WTC11 (cell line): ENCODE data around the gene RCAN2.

ENCODE experiments used
- CREB1 ChIP-seq: sonication (generic); formaldehyde crosslinking; IDR thresholded peaks from 2 replicates; pipeline ENCODE4 v1.8.0; 2023; ENCODE audit warnings: mild to moderate bottlenecking, missing genetic modification reagents
- SP1 ChIP-seq: sonication (generic); formaldehyde crosslinking; conservative IDR thresholded peaks from 2 replicates; pipeline ENCODE4 v1.8.1; 2022; ENCODE audit warnings: missing genetic modification reagents
- TF ChIP-seq, protein P1 (sequence below): fragments of 250-450 bp; sonication (Bioruptor Pico); IDR thresholded peaks from 2 replicates; pipeline ENCODE4 v1.9.0; 2021; ENCODE audit warnings: moderate library complexity, mild to moderate bottlenecking, inconsistent platforms, borderline replicate concordance
- TF ChIP-seq, protein P2 (sequence below): sonication (generic); formaldehyde crosslinking; IDR thresholded peaks from 2 replicates; pipeline ENCODE4 v1.8.1; 2023; ENCODE audit warnings: mild to moderate bottlenecking, moderate library complexity, missing genetic modification reagents

DNA sequence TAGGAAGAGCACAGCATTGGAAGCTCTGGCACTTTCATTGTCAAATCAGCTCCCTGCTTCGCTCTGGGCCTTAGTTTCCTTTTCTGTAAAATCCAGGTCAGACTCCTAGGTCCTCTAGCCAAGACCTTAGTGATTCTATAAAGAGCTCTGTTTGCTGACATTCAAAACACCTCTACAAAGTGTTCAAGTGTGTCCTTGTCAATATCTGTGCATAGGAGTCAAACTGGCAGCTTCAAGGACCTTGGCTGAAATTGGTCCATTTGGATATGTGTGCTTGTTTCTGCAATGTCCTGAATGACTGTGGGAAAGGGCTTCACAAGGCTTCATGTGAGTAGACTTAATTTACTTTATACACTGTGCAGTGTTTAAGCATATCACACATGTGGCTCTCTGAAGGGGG lies 246.6 kb downstream of the RCAN2 start:
- TF ChIP-seq SP1 (CRISPR knock-in tag) (no peak), CREB1 (CRISPR knock-in tag) (no peak)
- TF ChIP-seq, protein P1, sequence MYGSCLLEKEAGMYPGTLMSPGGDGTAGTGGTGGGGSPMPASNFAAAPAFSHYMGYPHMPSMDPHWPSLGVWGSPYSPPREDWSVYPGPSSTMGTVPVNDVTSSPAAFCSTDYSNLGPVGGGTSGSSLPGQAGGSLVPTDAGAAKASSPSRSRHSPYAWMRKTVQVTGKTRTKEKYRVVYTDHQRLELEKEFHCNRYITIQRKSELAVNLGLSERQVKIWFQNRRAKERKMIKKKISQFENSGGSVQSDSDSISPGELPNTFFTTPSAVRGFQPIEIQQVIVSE (CRISPR knock-in tag) = no peak
- TF ChIP-seq, protein P2, sequence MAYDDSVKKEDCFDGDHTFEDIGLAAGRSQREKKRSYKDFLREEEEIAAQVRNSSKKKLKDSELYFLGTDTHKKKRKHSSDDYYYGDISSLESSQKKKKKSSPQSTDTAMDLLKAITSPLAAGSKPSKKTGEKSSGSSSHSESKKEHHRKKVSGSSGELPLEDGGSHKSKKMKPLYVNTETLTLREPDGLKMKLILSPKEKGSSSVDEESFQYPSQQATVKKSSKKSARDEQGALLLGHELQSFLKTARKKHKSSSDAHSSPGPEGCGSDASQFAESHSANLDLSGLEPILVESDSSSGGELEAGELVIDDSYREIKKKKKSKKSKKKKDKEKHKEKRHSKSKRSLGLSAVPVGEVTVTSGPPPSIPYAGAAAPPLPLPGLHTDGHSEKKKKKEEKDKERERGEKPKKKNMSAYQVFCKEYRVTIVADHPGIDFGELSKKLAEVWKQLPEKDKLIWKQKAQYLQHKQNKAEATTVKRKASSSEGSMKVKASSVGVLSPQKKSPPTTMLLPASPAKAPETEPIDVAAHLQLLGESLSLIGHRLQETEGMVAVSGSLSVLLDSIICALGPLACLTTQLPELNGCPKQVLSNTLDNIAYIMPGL = no peak
